Kidney tubule cell (primary cell): Measurements from ENCODE around the gene ZFYVE19.

Experiments used
- DNase-seq: peaks from one replicate; pipeline ENCODE4 v3.0.0-alpha.2; 2018; ENCODE audit warnings: low spot score

Gene ZFYVE19

DNA sequence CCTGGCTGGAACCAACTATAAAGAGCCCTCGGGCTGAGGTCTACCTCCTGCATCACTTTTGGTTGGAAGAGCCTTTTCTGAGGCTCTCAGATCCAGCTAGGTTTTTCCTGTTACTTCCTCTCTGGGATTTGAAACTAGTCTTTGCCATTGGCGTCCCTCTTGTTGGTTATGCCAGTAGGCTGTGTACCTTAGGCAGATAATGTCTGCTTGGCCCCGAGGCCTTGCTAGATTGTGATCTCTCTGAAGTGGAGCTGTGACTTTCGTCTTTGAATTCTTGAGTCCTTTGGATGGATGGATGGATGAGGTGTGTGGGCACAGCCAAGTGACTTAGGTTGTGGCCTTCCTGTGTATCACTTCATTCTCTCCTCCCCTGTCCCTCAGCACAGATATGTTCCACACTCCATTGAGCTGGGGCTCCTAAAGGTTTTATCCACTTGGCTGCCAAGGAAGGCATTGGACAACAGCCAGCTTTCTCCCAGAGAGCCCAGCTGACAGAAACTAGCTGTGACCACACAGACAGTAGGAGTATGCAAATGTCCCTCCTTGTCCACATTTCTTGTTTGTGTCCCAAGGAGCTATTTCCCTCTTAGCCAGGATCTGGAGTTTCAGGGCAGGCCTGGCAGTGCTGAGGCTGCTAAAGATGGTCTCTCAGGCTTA, 8.3 kb downstream of the ZFYVE19 start:
- peak; percentile 82 for DNase-seq

DNA sequence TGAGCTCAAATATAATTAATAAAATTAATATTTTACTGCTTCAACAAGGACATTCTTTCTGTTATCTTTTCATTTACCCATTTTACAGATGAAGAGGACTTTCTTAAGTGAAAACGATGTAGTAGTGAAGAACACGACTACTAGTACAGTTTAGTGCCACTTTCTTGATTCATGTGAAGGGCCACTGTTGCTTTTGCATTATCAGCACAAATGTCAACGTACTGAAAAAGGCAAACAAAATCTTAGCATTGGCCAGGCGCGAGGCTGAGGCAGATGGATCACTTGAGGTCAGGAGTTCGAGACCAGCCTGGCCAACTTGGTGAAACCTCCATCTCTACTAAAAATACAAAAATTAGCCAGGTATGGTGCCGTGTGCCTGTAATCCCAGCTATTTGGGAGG, 12.2 kb downstream of the ZFYVE19 start:
- DNase-seq = no peak

DNA sequence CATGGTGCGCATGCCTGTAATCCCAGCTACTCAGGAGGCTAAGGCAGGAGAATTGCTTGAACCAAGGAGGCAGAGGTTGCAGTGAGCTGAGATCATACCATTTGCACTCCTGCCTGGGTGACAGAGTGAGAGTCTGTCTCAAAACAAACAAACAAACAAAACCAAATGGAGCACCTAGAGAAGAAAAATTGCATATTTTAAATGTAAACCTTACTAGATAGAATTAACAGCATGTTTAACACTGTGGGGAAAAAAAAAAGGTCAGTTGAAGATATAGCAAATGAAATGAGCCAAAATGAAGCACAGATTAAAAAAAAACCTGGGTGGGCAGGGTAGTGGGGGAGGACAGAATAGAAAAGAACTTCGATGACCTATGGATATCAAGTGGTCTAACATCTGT, 14.3 kb downstream of the ZFYVE19 start:
- no peak for DNase-seq

DNA sequence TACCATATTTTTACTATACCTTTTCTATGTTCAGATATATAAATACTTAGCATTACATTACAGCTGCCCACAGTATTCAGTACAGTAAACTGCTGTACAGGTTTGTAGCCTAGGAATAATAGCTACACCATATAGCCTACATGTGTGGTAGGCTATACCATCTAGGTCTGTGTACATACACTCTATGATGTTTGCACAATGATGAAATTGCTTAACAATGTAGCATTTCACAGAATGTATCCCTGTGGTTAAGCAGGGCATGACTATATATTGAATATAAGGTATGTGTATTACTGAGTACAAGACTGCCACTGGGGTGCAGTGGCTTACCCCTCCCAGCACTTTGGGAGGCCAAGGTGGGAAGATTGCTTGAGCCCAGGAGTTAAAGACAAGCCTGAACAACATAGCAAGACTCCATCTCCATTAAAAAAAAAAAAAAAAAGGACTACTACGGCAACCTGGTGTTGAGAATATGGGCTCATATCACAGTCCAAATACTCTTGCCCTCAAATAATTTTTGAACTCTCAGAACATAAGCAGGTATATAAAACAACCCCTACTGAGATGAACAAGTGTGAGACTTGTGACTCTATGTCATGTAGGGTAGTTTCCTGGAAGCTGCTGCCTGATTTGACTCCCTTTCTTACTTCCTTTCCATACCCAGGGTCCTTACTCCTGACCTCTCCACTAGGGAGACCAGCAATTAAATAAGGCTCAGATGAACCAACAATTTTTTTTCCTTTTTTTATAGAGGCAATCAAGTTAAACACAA, 16.9 kb downstream of the ZFYVE19 start:
- DNase-seq = no peak

DNA sequence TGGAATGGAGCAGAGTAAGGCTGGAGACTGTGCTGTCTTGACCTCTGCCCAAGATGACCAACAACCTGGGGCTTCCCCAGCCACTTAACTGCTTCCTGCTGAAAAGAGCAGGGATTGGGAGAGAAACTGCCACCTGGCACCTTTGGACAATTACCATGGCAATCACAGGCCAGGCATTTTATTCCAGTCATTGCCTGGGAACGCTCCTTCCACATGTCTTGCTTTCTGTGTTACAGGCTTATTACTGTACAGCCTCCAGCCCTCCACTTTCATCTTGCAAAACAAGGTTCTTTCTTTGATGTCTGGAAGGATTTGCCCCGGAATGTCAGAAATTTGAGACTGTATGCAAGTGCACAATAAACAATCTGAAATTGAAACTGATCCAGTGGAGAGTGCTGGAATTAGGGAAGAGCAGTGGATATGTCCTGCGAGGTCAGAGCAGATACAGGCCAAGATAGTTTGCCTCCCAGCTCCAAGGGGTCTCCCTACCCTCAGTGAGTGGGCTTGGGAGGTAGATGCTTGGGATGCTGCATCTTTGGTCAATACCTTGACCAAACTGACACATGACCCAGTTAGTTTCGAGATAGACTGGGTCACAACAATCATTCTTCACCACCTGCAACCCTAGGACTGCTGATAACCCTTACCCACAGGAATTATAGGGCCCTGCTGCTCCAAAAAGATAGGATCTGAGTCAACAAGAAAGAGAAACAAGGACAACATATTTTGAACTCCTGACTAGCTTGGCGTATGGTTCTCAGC, 19.0 kb downstream of the ZFYVE19 start:
- peak; percentile 92 for DNase-seq

DNA sequence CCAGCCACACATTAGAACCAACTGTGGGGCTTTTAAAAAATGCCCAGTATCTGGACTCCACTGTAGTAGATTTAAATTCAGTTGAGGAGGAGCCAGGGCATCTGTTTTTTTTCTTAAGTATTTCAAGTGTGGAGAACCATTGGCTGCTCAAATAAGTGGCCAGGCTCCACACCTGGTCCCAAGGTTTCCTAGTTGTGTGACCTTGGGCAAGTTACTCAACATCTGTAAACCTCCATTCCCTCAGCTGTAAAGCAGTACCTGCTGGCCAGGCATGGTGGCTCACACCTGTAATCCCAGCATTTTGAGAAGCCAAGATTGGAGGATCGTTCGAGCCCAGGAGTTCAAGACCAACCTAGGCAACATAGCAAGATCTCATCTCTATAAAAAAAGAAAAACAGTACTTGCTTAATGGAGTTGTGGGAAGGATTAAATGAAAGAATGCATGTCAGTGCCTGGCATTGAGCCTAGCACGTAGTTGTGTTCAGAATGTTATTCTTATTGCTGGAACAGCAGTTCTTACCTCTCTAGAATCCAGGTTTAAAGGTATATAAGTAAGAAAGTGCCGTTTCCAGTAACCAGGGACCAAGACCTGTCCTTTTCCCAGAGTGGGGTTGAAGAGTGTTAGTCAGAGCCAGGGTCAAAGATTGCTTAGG, 19.7 kb downstream of the ZFYVE19 start:
- DNase-seq = no peak

DNA sequence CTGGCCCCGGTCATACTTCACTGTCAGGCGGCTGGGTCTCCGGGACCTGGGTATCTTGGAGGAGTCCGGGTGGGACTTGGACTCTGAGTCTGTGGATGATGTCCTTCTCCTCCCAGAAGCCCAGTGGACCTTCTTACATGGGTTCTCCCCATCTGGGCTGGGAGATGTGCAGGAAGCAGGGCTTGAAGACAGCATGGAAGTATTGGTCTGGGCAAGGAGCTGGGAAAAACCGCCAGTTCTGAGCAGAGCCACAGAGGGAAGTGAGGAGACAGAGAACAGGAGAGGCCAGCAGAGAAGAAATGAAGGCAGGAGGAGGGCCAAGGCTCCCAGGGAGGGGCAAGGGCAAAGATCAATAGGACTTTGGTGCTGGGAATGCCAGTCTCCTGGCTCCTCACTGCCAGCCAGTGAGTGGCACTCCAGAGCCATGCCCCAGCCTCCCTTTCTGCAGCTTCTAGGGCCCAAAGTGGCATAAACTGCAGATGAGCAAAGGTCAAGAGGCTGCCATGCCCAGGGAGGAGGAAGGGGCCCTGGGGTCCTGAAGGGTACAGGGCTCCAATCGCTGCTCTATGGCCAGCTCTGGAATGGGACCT, 21.7 kb downstream of the ZFYVE19 start, which contains the start of gene PPP1R14D:
Gene PPP1R14D, minus strand, starts transcription at position 262 of the 590 bp plus-strand sequence. Its CDS starts 67 bp downstream, at position 195.
- no peak for DNase-seq

DNA sequence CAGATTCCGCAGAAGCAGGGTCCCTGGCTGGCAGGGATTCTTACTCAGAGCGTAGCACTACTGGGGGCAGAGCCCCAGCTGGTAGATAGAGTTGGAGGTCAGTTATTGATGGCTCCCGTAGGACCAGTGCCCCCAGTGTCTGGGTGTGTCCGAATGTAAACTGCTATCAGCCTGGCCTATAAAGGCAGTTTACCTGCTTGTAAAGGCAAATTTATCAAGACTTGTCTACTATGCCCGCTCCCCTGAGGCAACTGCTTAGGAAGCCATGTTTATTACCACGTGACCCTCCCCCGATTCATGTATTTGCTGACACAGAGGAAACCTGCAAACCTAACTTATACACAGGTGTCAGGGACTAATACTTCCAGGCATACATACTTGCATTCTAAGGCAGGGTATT, 22.2 kb downstream of the ZFYVE19 start:
- no peak for DNase-seq

DNA sequence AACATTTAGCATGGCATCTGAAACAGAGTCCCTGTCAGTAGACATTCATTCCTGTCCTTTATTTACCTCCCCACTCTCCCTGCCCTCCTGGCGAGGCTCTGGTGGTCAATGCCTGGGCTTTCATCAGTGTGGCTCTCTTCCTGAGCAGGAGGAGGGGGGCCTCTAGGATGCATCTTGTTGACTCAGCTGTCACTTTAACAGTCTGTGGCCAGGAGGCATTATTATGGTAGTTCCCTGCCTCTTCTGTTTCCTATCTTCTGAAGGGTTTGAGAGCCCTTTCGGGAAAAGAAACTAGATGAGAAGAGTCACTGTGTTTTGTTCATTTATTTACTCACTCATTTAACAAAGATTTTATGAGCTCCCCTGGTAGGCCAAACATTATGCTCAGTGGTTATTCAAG, 24.0 kb downstream of the ZFYVE19 start:
- no peak for DNase-seq

DNA sequence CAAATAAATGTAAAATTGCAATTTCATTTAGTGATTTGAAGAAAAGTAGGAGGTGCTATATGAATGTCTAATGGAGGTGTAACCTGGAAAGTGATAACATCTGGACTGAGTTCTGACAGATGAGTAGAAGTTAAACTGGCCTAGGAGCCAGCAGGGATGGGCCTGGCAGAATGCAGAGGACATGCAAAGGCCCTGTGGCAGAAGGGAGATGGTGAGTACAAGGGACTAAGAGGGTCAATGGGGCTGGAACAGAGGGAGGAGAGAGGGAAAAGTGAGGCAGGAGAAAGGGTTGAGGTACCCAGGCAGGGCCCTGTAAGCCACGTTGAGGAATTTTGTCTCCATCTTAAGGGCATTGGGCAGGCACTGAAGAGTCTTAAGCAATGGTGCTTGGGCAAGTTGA, 25.0 kb downstream of the ZFYVE19 start:
- DNase-seq = no peak

DNA sequence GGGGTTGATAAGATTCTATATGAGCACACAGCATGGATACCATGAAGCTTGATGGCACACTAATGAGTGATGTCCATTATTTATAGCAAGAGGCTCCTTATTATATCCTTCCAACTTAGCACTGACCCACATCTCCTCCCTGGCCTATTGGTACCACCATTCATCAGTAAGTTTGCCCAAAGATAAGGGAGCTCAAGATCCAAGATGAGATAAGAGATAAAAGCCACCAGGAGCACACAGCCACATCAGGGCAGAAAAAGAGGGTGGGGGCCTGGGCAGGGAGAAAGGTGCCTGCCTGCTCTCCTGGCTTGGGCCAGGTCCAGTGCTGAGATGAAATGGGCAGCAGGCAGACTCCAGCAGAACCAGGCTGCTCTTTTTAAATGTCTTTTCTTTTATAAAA, 26.0 kb downstream of the ZFYVE19 start:
- no peak for DNase-seq

DNA sequence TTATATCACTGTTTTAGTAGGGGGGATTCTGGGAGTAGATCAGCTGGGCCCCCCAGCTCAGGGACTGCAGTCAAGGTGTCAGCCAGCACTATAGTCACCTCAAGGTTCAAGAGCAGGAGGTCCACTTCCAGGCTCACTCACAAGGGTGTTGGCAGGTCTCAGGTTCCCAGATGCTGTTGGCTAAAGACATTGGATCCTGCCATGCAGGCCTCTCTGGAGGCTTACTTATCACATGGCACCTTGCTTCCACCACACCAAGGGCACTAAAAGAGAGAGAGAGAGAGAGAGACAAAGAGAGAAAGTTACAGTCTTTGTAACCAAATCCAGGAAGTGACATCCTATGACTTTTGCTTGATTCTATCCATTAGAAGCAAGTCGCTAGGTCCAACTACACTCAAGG, 29.1 kb downstream of the ZFYVE19 start:
- no peak for DNase-seq

DNA sequence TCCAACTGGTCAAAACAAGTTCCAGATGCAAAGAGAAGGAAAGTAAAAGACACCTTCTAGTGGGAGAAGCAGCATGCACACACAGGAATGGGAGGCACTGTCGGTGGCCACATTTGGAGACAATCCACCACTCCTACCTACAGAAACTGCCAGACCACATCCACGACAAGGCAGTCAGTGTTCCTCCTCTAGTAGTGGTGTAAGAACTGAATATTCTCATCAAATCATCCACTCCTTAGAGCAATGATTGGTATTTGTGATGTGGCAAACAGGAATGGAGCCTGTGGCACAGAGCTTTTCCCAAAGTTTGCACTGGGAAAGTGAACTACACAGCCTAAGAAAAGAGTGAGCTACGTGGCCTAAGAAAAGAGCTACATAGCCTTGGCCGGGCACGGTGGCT, 31.9 kb downstream of the ZFYVE19 start:
- no peak for DNase-seq

DNA sequence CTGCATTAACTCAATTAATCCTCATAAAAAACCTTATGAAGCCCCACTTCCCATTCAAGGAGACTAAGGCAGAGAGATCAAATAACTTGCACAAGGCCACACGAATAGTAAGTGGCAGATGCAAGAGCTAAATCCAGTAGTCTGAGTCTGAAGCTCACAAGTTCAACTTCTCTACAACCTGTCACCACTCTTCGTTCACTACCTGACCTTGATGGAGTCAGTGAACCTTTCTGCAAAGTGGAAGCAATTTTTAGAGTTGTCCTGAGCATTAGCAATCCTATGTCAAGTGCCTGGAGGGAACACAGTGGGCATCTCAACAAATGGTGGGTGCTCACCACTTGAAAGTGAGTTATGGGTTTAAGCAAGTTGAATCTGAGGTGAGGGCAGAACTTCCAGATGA, 34.9 kb downstream of the ZFYVE19 start:
- no peak for DNase-seq

DNA sequence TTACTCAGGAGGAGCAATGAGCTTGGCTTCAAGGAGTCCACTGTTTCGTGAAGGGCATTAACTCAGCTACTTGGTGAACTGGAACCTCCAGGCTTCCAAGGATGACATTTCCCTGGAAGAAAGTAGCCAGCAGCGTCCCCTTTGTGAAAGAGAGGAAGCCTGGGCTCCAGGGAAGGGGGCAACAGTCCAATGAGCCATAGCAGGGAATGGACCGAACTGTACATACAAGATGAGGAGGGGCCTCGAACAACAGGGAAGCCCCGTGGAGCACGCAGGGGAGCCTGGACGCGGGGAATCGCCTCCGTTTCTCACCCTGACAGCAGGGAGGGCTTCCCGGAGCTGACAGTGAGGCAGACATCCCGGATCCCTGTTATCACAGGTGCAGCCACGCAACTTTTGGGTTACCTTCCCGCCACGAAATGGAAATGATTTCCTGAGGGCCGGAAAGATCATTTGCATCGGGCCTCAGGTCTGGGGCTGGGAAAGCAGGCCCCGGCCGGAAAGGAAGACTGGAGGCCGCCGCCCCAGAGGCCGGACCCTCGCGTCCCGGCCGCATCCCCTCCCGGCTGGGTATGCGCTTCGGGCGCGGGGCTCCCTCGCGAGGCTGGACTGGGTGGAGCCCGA, 36.5 kb downstream of the ZFYVE19 start:
- peak; percentile 30 for DNase-seq

DNA sequence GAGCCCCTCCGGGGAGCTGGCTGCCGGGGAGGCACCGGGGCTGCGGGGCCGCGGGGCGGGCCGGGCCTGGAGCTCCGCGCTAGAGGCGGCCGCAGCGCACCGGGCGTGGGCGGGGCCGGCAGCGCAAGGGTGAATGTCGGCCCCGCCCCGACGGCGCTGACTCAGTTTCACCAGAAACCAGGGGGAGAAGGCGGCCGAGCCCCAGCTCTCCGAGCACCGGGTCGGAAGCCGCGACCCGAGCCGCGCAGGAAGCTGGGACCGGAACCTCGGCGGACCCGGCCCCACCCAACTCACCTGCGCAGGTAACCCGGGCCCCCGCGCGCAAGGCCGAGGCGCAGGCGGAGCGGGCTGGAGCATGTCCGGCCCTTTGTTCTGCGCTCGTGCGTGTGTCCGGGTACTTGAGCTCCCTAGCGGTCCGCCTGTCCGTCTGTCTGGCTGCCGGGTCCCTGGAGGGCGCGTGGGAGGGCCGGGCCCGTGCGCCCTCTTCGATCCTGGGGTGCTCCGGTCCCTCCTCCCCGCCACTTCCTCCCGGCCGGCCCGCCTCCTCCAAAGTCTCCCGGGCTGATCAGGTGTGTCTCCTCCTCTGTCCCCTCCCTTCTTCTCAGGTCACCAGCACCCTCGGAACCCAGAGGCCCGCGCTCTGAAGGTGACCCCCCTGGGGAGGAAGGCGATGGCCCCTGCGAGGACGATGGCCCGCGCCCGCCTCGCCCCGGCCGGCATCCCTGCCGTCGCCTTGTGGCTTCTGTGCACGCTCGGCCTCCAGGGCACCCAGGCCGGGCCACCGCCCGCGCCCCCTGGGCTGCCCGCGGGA, 37.2 kb downstream of the ZFYVE19 start, which contains the start of gene SPINT1:
Gene SPINT1, plus strand, starts transcription at position 164 of the 811 bp plus-strand sequence. Its CDS starts 507 bp downstream, at position 671.
- peak; percentile 79 for DNase-seq

DNA sequence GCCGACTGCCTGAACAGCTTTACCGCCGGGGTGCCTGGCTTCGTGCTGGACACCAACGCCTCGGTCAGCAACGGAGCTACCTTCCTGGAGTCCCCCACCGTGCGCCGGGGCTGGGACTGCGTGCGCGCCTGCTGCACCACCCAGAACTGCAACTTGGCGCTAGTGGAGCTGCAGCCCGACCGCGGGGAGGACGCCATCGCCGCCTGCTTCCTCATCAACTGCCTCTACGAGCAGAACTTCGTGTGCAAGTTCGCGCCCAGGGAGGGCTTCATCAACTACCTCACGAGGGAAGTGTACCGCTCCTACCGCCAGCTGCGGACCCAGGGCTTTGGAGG, 37.8 kb downstream of the ZFYVE19 start:
- DNase-seq = peak; percentile 46

DNA sequence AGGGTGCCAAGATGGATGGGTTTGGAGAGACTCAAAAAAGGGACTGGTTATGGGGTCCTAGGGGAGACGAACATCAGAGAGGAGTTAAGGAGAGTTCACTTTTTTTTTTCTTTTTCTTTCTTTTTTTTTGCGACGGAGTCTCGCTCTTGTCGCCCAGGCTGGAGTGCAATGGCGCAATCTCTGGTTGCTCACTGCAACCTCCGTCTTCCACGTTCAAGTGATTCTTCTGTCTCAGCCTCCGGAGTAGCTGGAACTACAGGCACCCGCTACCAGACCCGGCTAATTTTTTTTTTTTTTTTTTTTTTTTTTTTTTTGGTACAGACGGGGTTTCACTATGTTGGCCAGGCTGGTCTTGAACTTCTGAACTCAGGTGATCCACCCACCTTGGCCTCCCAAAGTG, 38.1 kb downstream of the ZFYVE19 start:
- DNase-seq = no peak

DNA sequence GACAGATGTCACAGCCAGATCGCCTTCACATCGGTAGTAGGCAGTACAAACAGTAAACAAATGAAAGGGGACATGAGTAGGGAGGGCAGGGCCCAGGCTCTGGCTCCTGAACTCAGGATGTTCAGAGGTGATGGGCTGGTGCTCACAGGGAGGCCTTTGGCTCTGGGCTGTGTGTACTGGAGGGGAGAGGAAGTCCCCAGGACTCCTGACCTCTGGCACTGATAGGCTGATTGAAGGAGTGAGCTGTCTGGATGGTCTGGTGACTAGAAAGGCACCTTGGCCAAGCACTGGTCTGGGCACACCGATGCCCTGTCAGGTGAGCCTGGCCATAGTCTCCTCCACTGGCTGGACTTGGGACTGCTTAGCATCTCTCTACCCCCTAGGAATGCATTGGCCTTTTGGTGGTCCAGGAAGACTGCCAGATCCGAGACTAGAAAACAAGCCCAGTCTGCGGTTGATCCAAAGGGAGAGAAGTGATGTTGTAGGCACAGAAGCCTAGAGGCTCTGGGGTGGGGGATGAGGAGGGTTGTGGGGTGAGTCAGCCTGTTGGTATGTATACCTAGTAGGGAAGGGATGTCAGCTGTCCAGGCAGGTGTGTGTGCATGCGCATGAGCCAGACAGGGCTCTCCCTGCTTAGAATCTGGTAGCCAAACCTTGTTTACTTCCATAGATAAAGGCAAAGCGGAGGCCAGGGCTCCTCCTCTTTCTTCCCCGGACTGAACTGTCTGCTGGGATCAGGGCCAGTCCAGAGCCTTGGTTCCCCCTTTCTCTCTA, 38.8 kb downstream of the ZFYVE19 start:
- peak; percentile 94 for DNase-seq

DNA sequence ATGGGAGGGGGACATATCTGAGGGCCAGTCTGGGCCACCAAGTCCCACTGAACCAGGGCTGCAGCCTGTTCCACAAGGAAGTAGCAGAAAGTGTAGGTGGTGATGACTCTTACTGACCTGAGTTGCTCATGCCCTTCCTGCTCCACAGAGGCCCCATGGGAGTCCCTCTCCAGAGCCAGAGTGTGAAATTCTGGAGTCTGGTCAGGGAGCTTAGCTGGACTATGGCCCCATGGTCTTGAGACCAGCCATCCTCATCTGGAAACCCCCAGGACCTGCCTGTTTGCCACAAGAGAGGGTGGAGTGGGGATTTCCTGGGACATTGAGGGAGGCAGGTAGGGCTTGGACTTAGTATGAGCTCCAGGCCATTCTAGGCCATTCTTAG, 39.9 kb downstream of the ZFYVE19 start:
- DNase-seq = peak; percentile 74
